Embryonic facial prominence (tissue), 1 donor: ENCODE measurements around the gene TP63.

Experiments used
- DNase-seq: peaks from one replicate; pipeline ENCODE4 v3.0.0-alpha.2; 2016; ENCODE audit errors: extremely low spot score

TP63 gene

GRCh38 chr3:189809583-189809982 is 178.4 kb downstream of the TP63 start:
- DNase-seq = no peak

GRCh38 chr3:189812806-189813465 is 181.7 kb downstream of the TP63 start:
- no peak for DNase-seq

GRCh38 chr3:189813647-189814240 is 182.6 kb downstream of the TP63 start:
- no peak for DNase-seq

- DNase-seq = no peak
These were observed 189.2 kb downstream of the TP63 start for GRCh38 chr3:189820365-189820720.

- DNase-seq = no peak
These were observed 190.1 kb downstream of the TP63 start for GRCh38 chr3:189821262-189821661.

- no peak for DNase-seq
These were observed 191.5 kb downstream of the TP63 start for GRCh38 chr3:189822726-189823125.

GRCh38 chr3:189824629-189825312 is 193.6 kb downstream of the TP63 start:
- DNase-seq = no peak

- DNase-seq = no peak
These were observed 195.4 kb downstream of the TP63 start for GRCh38 chr3:189826566-189826965.

- no peak for DNase-seq
These were observed 195.9 kb downstream of the TP63 start for GRCh38 chr3:189827108-189827507.

GRCh38 chr3:189830401-189830800 is 199.2 kb downstream of the TP63 start:
- DNase-seq = no peak

- DNase-seq = no peak
These were observed 202.1 kb downstream of the TP63 start for GRCh38 chr3:189833266-189833665.

- DNase-seq = peak; percentile 46
These were observed 202.8 kb downstream of the TP63 start for GRCh38 chr3:189833996-189834395.

GRCh38 chr3:189834462-189834861 is 203.3 kb downstream of the TP63 start:
- no peak for DNase-seq

- DNase-seq = no peak
These were observed 205.6 kb downstream of the TP63 start for GRCh38 chr3:189836795-189837194.

GRCh38 chr3:189838291-189838690 is 207.1 kb downstream of the TP63 start:
- no peak for DNase-seq

- DNase-seq = no peak
These were observed 208.4 kb downstream of the TP63 start for GRCh38 chr3:189839576-189839975.

- DNase-seq = no peak
These were observed 210.4 kb downstream of the TP63 start for GRCh38 chr3:189841473-189842205.

GRCh38 chr3:189842681-189843602 is 211.8 kb downstream of the TP63 start:
- DNase-seq = no peak

- DNase-seq = no peak
These were observed 213.9 kb downstream of the TP63 start for GRCh38 chr3:189845069-189845468.

- no peak for DNase-seq
These were observed 217.3 kb downstream of the TP63 start for GRCh38 chr3:189848395-189849040.

- DNase-seq = no peak
These were observed 218.1 kb downstream of the TP63 start for GRCh38 chr3:189849262-189849661.
